ENCODE measurements around the gene AGPAT3. TPM values are rescaled to one million over a fixed set of nuclear protein-coding genes. Genes with fewer than 3 reads are reported as not detected.

The AGPAT3 gene
- total RNA-seq, 4 donors from 2014 or later = 63.5 to 225 (median 161) TPM

DNA sequence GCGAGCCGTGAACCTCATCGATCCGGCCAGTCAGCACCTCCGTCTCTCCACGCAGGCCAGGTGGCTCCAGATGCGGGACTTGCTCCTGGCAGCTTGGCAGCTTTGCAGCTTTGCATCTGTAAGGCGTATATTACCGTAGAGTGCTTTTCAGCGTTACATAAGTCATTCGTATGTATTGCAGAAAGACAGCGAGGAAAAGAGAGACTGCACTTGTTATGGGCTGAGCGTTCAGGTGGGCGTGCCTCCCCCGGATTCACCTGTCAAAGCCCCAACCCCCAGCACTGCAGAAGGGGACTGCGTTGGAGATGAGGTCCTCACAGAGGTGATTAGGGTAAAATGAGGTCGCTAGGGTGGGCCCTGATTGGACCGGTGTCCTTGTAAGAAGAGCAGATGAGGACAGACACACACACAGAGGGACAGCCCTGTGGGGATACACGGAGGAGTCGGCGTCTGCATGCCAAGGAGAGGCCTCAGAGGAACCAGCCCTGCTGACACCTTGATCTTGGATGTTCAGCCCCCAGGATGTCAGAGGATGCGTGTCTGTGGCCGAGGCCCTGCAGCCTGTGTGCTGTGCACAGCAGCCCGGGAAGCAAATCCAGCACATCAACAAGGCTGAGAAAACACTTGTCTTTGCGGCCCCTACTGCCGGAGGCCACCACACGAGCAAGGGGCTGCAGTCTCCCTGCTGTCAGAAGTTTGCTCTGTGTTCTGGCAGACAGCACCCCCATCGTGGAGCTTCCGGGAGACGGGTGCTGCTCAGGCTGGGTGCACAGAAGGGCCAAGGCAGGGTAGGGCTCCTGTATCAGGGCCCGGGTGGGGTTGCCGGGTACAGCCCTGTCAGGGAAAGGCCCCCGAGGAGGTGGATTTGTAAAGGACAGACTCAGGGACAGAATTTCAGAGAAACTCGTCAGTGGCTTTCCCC lies 10.9 kb upstream of the AGPAT3 start:
- no peaks in the 10 kb centered on the region for H3K4me1 ChIP-seq
- no peaks in the 10 kb centered on the region for H3K27me3 ChIP-seq
- no peaks in the 10 kb centered on the region for H3K36me3 ChIP-seq
- no peak overlapping the region for H3K4me3 ChIP-seq
- no peak for DNase-seq
- H3K9me3 ChIP-seq = no peaks in the 10 kb centered on the region
- H3K27ac ChIP-seq = no peak overlapping the region
- TF ChIP-seq, protein P1, sequence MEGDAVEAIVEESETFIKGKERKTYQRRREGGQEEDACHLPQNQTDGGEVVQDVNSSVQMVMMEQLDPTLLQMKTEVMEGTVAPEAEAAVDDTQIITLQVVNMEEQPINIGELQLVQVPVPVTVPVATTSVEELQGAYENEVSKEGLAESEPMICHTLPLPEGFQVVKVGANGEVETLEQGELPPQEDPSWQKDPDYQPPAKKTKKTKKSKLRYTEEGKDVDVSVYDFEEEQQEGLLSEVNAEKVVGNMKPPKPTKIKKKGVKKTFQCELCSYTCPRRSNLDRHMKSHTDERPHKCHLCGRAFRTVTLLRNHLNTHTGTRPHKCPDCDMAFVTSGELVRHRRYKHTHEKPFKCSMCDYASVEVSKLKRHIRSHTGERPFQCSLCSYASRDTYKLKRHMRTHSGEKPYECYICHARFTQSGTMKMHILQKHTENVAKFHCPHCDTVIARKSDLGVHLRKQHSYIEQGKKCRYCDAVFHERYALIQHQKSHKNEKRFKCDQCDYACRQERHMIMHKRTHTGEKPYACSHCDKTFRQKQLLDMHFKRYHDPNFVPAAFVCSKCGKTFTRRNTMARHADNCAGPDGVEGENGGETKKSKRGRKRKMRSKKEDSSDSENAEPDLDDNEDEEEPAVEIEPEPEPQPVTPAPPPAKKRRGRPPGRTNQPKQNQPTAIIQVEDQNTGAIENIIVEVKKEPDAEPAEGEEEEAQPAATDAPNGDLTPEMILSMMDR (IDR thresholded peaks at IDR 0.05) = no peak
- no peak for TF ChIP-seq POLR2A (IDR thresholded peaks at IDR 0.05)

DNA sequence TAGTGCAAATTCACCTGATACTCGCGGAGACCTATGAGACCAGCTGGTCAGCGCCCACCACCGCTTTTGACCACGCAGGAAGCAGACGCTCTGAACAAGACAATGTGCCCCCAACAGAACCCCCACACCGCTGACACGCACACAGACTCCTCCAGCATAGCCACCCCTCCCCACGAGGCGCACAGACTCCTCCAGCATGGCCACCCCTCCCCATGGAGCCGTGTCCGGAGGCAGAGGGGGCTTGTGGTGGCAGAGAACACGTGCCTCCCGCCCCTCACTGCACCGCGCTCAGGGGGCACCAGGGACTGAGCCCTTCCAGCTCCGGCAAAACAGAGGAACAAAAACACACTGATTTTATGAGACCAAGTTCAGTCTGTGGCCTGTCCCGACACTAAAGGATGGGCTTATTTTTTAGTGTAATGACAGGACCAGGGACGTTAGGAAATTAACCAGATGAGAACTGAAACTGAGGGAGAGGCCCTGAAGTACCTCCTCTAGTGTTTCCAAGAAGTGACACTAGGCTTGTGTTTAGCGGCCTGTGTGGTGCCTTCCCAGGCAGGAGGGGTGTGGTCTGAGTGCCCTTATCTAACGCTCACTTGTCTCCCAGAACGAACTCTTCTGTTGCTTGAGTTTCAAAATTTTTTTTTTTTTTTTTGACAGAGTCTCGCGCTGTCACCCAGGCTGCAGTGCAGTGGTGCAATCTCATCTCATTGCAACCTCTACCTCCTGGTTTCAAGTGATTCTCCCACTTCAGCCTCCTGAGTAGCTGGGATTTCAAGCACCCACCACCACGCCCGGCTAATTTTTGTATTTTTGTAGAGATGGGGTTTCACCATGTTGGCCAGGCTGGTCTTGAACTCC lies 10.0 kb upstream of the AGPAT3 start:
- Histone ChIP-seq H3K27me3 (no peaks in the 10 kb centered on the region), H3K27ac (no peak overlapping the region), H3K4me3 (no peak overlapping the region), H3K4me1 (no peaks in the 10 kb centered on the region), H3K9me3 (no peaks in the 10 kb centered on the region), H3K36me3 (no peaks in the 10 kb centered on the region)
- DNase-seq = no peak
- no peak for TF ChIP-seq POLR2A (IDR thresholded peaks at IDR 0.05)
- TF ChIP-seq, protein P1 (IDR thresholded peaks at IDR 0.05) = no peak

DNA sequence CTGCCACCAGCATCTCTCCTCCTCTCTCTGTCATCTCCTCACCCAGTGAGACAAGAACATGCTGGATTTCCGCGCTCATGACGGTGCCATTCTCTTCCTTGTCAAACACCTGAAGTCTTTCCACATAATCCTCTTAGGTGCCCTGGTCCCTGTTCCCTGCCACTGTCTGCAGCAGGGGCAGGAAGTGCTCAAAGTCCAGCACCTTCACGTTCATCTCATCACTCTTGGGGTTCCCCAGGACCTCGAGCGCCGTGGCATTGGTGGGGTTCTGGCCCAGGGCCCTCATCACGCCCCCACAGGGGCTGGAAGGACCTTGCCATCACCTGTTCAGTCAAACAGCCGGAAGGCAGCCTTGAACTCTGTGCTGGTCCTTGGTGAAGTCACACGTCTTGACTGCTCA lies 9.1 kb upstream of the AGPAT3 start:
- TF ChIP-seq, protein P1 (IDR thresholded peaks at IDR 0.05) = no peak
- TF ChIP-seq POLR2A (IDR thresholded peaks at IDR 0.05) = no peak
- no peak for DNase-seq

DNA sequence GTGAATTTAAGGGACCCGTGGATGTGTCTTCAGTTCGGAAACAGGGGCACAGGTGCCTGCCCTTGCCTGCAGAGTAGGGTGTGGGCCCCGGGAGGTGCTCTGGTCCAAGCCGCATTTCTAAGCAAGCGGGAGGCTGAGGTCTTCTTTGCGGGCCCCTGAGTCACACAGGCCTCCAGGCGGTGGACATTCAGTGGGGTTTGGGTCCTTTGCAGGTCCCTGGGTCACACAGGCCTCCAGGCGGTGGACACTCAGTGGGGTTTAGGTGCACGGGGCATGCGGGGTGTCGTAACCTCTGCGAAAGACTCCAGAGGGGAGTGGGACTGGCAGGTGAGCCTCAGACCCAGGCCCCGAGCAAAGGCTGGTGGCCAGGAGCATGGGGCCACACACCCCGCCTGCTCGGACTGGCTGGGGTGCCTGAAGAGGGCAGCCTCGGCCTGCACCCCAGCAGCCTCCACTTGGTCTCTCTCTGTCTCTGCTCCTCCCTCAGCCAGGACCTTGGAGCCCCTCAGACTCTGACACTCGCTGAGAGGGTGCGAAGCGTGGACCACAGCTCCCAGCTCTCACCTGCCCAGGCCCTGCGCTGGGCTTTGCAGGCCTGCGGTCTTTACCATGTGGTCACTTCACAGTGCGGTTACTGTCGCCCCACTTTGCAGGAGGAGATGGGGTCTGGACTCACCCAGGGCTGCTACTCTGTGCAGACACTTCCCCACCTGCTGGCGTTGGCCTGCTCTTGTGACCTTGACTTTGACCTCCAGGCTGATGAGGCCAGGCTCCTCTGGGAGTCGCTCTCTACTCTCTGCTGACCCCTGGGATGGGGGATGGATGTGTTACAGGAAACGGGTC lies 6.0 kb upstream of the AGPAT3 start:
- Histone ChIP-seq H3K27ac (no peak overlapping the region), H3K4me3 (no peak overlapping the region), H3K36me3 (no peaks in the 10 kb centered on the region), H3K27me3 (no peaks in the 10 kb centered on the region), H3K9me3 (no peaks in the 10 kb centered on the region), H3K4me1 (peaks cover 0 to 11% (median 0%) of the 10 kb centered on the region in 4 donors)
- TF ChIP-seq POLR2A (IDR thresholded peaks at IDR 0.05) = no peak
- TF ChIP-seq, protein P1 (IDR thresholded peaks at IDR 0.05) = no peak
- no peak for DNase-seq

More for the DNA sequence above, 9.1 kb upstream of the AGPAT3 start:
- H3K4me3 ChIP-seq = no peak overlapping the region
- no peaks in the 10 kb centered on the region for H3K36me3 ChIP-seq
- peaks cover 0 to 6% (median 0%) of the 10 kb centered on the region in 4 donors for H3K4me1 ChIP-seq
- no peak overlapping the region for H3K27ac ChIP-seq
- H3K9me3 ChIP-seq = no peaks in the 10 kb centered on the region
- H3K27me3 ChIP-seq = no peaks in the 10 kb centered on the region

DNA sequence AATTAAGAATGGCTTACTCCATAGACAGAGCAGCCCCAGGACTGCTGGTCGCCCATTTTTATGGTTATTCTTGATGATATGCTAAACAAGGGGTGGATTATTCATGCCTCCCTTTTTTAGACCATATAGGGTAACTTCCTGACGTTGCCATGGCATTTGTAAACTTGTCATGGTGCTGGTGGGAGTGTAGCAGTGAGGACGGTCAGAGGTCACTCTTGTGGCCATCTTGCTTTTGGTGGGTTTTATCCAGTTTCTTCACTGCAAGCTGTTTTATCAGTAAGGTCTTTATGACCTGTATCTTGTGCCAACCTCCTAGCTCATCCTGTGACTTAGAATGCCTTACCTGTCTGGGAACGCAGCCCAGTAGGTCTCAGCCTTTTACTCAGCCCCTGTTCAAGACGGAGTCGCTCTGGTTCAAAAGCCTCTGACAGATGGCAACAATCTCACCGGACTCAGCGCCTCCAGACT lies 5.2 kb upstream of the AGPAT3 start:
- Histone ChIP-seq H3K27me3 (no peaks in the 10 kb centered on the region), H3K9me3 (no peaks in the 10 kb centered on the region), H3K4me3 (no peak overlapping the region), H3K4me1 (peaks cover 0 to 13% (median 0%) of the 10 kb centered on the region in 4 donors), H3K27ac (peak overlapping the region in 1 of 4 donors; percentile 57), H3K36me3 (no peaks in the 10 kb centered on the region)
- TF ChIP-seq POLR2A (IDR thresholded peaks at IDR 0.05) = no peak
- TF ChIP-seq, protein P1 (IDR thresholded peaks at IDR 0.05) = no peak
- DNase-seq = no peak
